Activated CD8-positive, alpha-beta memory T cell treated with anti-CD3 and anti-CD28 coated beads for 1 hour (primary cell): ENCODE results near the gene LYPD6B.

Source experiments
- DNase-seq, 2 donors: peaks; one replicate each; pipeline ENCODE4 v3.0.0-alpha.2; 2020; ENCODE audit warnings: low read depth in 1 of 2; ENCODE audit errors: extremely low read depth in 1 of 2

The LYPD6B gene

DNA sequence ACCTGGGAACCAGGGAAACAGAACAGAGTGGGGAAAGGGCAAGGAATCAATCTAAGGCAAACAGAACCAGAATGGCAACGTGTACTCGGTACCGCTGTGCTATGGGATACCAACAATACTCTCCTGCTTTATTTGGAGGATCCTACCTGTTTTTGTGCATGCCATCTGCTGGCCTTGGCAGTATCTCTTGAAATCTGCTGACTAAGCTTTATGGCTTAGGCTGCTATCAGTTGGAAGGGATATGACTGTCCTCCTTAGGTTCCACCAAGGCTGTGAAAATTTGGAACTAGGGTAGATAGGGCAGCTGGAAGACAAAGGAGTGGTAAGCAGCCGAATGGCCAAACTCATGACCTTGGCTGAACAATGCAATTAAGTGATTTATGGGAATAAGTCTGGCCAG is 220.6 kb downstream of the LYPD6B start:
- DNase-seq, result no peak

DNA sequence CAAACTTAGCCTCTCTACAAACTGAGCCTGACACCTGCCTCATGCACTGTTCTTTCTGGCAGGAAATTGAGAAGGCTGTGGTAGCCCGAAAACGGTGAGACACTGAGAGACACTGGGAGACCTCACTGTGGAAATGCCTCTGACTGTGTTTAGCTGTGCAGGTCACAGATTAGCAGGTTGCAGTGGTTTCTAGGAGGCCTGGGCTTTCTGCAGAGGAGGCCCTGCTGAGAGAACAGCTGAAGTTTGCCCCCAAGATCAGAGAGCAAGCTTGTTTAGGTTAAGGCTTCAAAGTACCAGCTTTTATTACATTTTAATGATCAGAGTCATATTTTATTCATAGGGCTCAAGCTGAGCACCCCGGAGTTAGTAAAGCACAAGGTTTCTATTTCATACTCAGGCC is 223.2 kb downstream of the LYPD6B start:
- no peak for DNase-seq
